ENCODE measurements around the gene ATG13.

Gene ATG13

DNA sequence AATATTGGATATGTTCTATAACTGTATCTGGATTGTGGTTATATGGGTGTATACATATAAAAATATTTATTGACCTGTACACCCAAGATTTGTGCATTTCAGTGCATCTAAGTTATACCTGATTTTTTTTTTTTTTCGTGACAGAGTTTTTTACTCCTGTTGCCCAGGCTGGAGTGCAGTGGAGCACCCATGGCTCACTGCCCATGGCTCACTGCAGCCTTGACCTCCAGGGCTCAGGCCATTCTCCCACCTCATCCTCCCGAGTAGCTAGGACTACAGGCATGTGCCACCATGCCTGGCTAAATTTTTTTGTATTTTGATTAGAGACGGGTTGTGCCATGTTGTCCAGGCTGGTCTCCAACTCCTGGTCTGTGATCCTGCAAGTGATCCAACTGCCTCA lies 24.3 kb downstream of the ATG13 start:
- no peak overlapping the region for H3K4me3 ChIP-seq (ENCODE audit: low read depth, low read length)
- DNase-seq: no peak
- no peak overlapping the region for H3K27ac ChIP-seq
- in situ Hi-C loops (cut with HindIII; ENCODE audit: low pct_ligation_motif_present, low sequenced_read_pairs): no loop called here
- no peaks in the 10 kb centered on the region for H3K27me3 ChIP-seq (replicated peaks)
- TF ChIP-seq, protein P1, sequence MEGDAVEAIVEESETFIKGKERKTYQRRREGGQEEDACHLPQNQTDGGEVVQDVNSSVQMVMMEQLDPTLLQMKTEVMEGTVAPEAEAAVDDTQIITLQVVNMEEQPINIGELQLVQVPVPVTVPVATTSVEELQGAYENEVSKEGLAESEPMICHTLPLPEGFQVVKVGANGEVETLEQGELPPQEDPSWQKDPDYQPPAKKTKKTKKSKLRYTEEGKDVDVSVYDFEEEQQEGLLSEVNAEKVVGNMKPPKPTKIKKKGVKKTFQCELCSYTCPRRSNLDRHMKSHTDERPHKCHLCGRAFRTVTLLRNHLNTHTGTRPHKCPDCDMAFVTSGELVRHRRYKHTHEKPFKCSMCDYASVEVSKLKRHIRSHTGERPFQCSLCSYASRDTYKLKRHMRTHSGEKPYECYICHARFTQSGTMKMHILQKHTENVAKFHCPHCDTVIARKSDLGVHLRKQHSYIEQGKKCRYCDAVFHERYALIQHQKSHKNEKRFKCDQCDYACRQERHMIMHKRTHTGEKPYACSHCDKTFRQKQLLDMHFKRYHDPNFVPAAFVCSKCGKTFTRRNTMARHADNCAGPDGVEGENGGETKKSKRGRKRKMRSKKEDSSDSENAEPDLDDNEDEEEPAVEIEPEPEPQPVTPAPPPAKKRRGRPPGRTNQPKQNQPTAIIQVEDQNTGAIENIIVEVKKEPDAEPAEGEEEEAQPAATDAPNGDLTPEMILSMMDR (IDR thresholded peaks at IDR 0.05; ENCODE audit: low read depth, low read length, missing control alignments): no peak
- H3K36me3 ChIP-seq (replicated peaks): peaks cover 21% of the 10 kb centered on the region

DNA sequence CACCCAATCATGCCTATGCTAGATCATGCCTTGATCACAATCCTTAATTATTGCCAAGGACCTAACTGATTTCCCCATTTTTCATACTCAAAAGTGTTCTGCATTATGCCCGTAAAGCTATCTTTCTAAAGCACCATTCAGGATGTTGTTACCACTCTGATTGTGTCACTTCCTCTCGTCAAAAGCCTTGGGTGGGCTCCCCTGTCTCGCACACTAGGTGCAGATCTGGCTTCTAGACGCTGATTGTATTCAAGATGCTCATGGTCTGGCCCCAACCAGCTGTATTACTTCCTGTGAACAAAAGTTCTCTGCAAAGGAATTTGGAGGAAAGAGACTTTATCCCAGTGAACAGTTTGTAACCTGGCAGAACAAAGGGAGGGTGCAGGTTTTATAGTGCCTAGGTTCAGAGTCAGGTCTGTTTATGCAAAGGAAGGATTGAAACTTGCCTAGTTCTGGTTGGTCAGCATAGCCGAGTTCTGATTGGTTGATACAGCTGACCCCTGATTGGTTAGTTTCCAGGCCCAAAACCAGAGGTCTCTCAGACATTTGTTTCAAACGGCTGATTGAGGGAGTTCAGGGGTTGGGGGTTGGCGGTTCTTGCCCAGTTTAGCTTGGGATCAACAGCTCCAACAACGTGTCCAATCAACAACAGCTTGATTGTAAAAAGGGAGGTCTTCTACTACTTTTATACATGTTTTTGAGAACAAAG lies 25.4 kb downstream of the ATG13 start:
- Histone ChIP-seq H3K36me3 (replicated peaks) (peaks cover 24% of the 10 kb centered on the region), H3K27ac (no peak overlapping the region), H3K27me3 (replicated peaks) (no peaks in the 10 kb centered on the region), H3K4me3 (ENCODE audit: low read depth, low read length) (no peak overlapping the region)
- TF ChIP-seq, protein P1 (IDR thresholded peaks at IDR 0.05; ENCODE audit: low read depth, low read length, missing control alignments): no peak
- in situ Hi-C loops (cut with HindIII; ENCODE audit: low pct_ligation_motif_present, low sequenced_read_pairs): no loop called here
- no peak for DNase-seq

DNA sequence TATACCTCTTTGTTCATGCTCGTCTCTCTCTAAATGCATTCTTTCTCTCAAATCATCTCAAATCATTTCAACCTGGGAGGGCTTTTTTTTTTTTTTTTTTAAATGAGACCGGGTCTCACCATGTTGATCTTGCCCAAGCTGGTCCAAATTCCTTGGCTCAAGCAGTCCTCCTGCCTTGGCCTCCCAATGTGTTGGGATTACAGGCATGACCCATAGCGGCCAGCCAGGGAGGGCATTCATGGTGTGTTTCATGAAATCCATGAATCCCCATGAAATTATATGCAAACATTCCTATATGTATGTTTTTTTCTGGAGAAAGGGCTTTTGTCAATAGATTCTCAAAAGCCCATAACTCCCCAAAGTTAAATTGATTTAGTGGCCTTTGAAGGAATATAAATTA lies 26.2 kb downstream of the ATG13 start:
- H3K27ac ChIP-seq: no peak overlapping the region
- peaks cover 24% of the 10 kb centered on the region for H3K36me3 ChIP-seq (replicated peaks)
- H3K27me3 ChIP-seq (replicated peaks): no peaks in the 10 kb centered on the region
- TF ChIP-seq, protein P1 (IDR thresholded peaks at IDR 0.05; ENCODE audit: low read depth, low read length, missing control alignments): no peak
- H3K4me3 ChIP-seq (ENCODE audit: low read depth, low read length): no peak overlapping the region
- in situ Hi-C loops (cut with HindIII; ENCODE audit: low pct_ligation_motif_present, low sequenced_read_pairs): no loop called here
- DNase-seq: no peak

- no peaks in the 10 kb centered on the region for H3K27me3 ChIP-seq (replicated peaks)
- no peak for DNase-seq
- no peak overlapping the region for H3K4me3 ChIP-seq (ENCODE audit: low read depth, low read length)
- TF ChIP-seq, protein P1 (IDR thresholded peaks at IDR 0.05; ENCODE audit: low read depth, low read length, missing control alignments): no peak
- in situ Hi-C loops (cut with HindIII; ENCODE audit: low pct_ligation_motif_present, low sequenced_read_pairs): no loop called here
- H3K27ac ChIP-seq: no peak overlapping the region
- peaks cover 24% of the 10 kb centered on the region for H3K36me3 ChIP-seq (replicated peaks)
These were observed 26.6 kb downstream of the ATG13 start for GRCh38 chr11:46643986-46644385.

- Histone ChIP-seq H3K27ac (peak overlapping the region; percentile 89), H3K4me3 (ENCODE audit: low read depth, low read length) (no peak overlapping the region)
- peak; percentile 98 for DNase-seq
These were observed 31.9 kb downstream of the ATG13 start for GRCh38 chr11:46649180-46649738.

More at GRCh38 chr11:46649180-46649738, 31.9 kb downstream of the ATG13 start:
- Histone ChIP-seq H3K36me3 (replicated peaks) (peaks cover 36% of the 10 kb centered on the region), H3K27me3 (replicated peaks) (no peaks in the 10 kb centered on the region)
- TF ChIP-seq, protein P1 (IDR thresholded peaks at IDR 0.05; ENCODE audit: low read depth, low read length, missing control alignments): no peak
- in situ Hi-C loops (cut with HindIII; ENCODE audit: low pct_ligation_motif_present, low sequenced_read_pairs): no loop called here

Measured in brain microvascular endothelial cell (primary cell).